Activated naive CD4-positive, alpha-beta T cell (primary cell): ENCODE data around the gene RCC2.

Source experiments
- DNase-seq, 4 experiments: peaks; one replicate each; lab custom pipeline; 2025; lab: John Stamatoyannopoulos, UW

The RCC2 gene

GRCh38 chr1:17441993-17442357 lies 2.5 kb upstream of the RCC2 start:
- no peak for DNase-seq

- no peak for DNase-seq
These were observed 2.0 kb upstream of the RCC2 start for GRCh38 chr1:17441265-17441992.

GRCh38 chr1:17440827-17441168 lies 1.3 kb upstream of the RCC2 start:
- DNase-seq: no peak

- DNase-seq: no peak
These were observed 773 bp upstream of the RCC2 start for GRCh38 chr1:17440074-17440826.

GRCh38 chr1:17438318-17439249 lies 893 bp downstream of the RCC2 start:
- DNase-seq: peak; percentile 16 to 45 (median 31)

- peak; percentile 37 to 63 (median 46) for DNase-seq
These were observed 1.7 kb downstream of the RCC2 start for GRCh38 chr1:17437580-17438317.

GRCh38 chr1:17437260-17437579 lies 2.3 kb downstream of the RCC2 start:
- no peak for DNase-seq

- DNase-seq: no peak
These were observed 2.9 kb downstream of the RCC2 start for GRCh38 chr1:17436380-17437174.

- DNase-seq: no peak
These were observed 4.9 kb downstream of the RCC2 start for GRCh38 chr1:17434601-17435000.

- DNase-seq: no peak
These were observed 5.5 kb downstream of the RCC2 start for GRCh38 chr1:17434016-17434415.

- no peak for DNase-seq
These were observed 6.2 kb downstream of the RCC2 start for GRCh38 chr1:17433261-17433660.

GRCh38 chr1:17432412-17432811 lies 7.1 kb downstream of the RCC2 start:
- DNase-seq: no peak

- DNase-seq: no peak
These were observed 10.3 kb downstream of the RCC2 start for GRCh38 chr1:17429183-17429582.

- no peak for DNase-seq
These were observed 11.5 kb downstream of the RCC2 start for GRCh38 chr1:17427696-17428660.

- DNase-seq: no peak
These were observed 13.5 kb downstream of the RCC2 start for GRCh38 chr1:17425806-17426600.

GRCh38 chr1:17423781-17424245 lies 15.7 kb downstream of the RCC2 start:
- no peak for DNase-seq

- no peak for DNase-seq
These were observed 17.0 kb downstream of the RCC2 start for GRCh38 chr1:17422461-17422860.

- no peak for DNase-seq
These were observed 19.0 kb downstream of the RCC2 start for GRCh38 chr1:17420391-17420918.
